Esophagus squamous epithelium (tissue), 5 donors: Measurements from ENCODE around the gene BOD1. TPM values are rescaled to one million over a fixed set of nuclear protein-coding genes. Genes with fewer than 3 reads are reported as not detected.

Experiments
- DNase-seq: peaks from one replicate; lab custom pipeline; 2025; lab: John Stamatoyannopoulos, UW
- H3K27ac ChIP-seq, 4 donors: fragments of 200-600 bp; sonication (generic); one replicate each; pipeline ENCODE4 v1.5.1; 2016 to 2019; ENCODE audit warnings: mild to moderate bottlenecking in 1 of 4
- H3K27me3 ChIP-seq, 4 donors: fragments of 200-600 bp; sonication (generic); 1 replicate in 3 of 4; 2 replicates in 1 of 4; pipeline versions ENCODE4 v1.5.1 to v1.6.0; 2017 to 2021; ENCODE audit warnings: antibody characterized with exemption in 1 of 4
- H3K36me3 ChIP-seq, 3 donors: fragments of 200-600 bp; sonication (generic); one replicate each; pipeline ENCODE4 v1.5.1; 2016 to 2019
- H3K4me1 ChIP-seq, 3 donors: fragments of 200-600 bp; sonication (generic); one replicate each; pipeline ENCODE4 v1.5.1; 2017 to 2019
- H3K4me3 ChIP-seq, 4 donors: fragments of 200-600 bp; sonication (generic); 1 replicate in 3 of 4; 2 replicates in 1 of 4; pipeline ENCODE4 v1.5.1; 2016 to 2019; ENCODE audit warnings: mild to moderate bottlenecking in 2 of 4, moderate library complexity in 1 of 4
- H3K9me3 ChIP-seq, 3 donors: fragments of 200-600 bp; sonication (generic); one replicate each; pipeline ENCODE4 v1.5.1; 2016 to 2019
- CTCF ChIP-seq, 6 experiments: fragments of 450-650 bp in 4 of 6; fragments of 200-600 bp in 2 of 6; sonication (generic) in 2 of 6; IDR thresholded peaks; one replicate each; pipeline ENCODE4 v1.5.1; 2016 to 2019; ENCODE audit warnings: antibody characterized with exemption in 6 of 6, mild to moderate bottlenecking in 4 of 6, moderate library complexity in 4 of 6
- POLR2A ChIP-seq, 4 donors: fragments of 450-650 bp; IDR thresholded peaks; one replicate each; pipeline ENCODE4 v1.6.1; 2017; ENCODE audit warnings: antibody characterized with exemption in 4 of 4, mild to moderate bottlenecking in 4 of 4, moderate library complexity in 3 of 4
- WGBS, 2 donors: methylation state at CpG; one replicate each; pipeline ENCODE4 v1.1.5; 2018; 5-methylcytosine and 5-hydroxymethylcytosine counted together
- intact Hi-C: fragments of 100-400 bp; cut with DNase I; formaldehyde crosslinking; loops from one replicate; pipeline ENCODE4 v1.15.0; 2022
- total RNA-seq, 4 donors: library from RNA; depleted of rRNA; stranded (reverse); fragments of >200 nt; gene quantifications; one replicate each; pipeline ENCODE4 v1.1.0, GENCODE V29; 2016
- donor health status: DM: yes; HTN: yes; CAD: no.

BOD1 gene
- total RNA-seq, 4 donors from 2014 or later, result 13.8 to 43.1 (median 20.2) TPM

- Histone ChIP-seq H3K9me3 (no peaks in the 10 kb centered on the region), H3K4me3 (no peak overlapping the region), H3K36me3 (no peaks in the 10 kb centered on the region), H3K27me3 (no peaks in the 10 kb centered on the region), H3K4me1 (peaks cover 0 to 5% (median 0%) of the 10 kb centered on the region in 3 donors), H3K27ac (no peak overlapping the region)
- intact Hi-C loops, result no loop called here
- WGBS, 2 donors, result 65 to 70% methylated on average over 3 of the region's 3 CpGs
- no peak for TF ChIP-seq CTCF (IDR thresholded peaks at IDR 0.05)
- no peak for TF ChIP-seq POLR2A (IDR thresholded peaks at IDR 0.05)
- no peak for DNase-seq
Measured at GRCh38 chr5:173625261-173625660, 8.8 kb upstream of the BOD1 start.

GRCh38 chr5:173624282-173624681 lies 7.8 kb upstream of the BOD1 start:
- TF ChIP-seq CTCF (IDR thresholded peaks at IDR 0.05), result no peak
- no peak for TF ChIP-seq POLR2A (IDR thresholded peaks at IDR 0.05)
- H3K27me3 ChIP-seq, result no peaks in the 10 kb centered on the region
- no peak for DNase-seq
- H3K9me3 ChIP-seq, result no peaks in the 10 kb centered on the region
- H3K4me3 ChIP-seq, result no peak overlapping the region
- H3K4me1 ChIP-seq, result no peaks in the 10 kb centered on the region
- H3K36me3 ChIP-seq, result no peaks in the 10 kb centered on the region
- no peak overlapping the region for H3K27ac ChIP-seq
- WGBS, 2 donors, result 71 to 85% methylated on average over 4 to 5 of the region's 5 CpGs
- intact Hi-C loops, result no loop called here

- no peaks in the 10 kb centered on the region for H3K36me3 ChIP-seq
- intact Hi-C loops, result no loop called here
- WGBS, 2 donors, result 78 to 100% methylated on average over 1 of the region's 1 CpG
- H3K9me3 ChIP-seq, result no peaks in the 10 kb centered on the region
- H3K27ac ChIP-seq, result no peak overlapping the region
- no peak for DNase-seq
- no peaks in the 10 kb centered on the region for H3K4me1 ChIP-seq
- H3K4me3 ChIP-seq, result no peak overlapping the region
- no peaks in the 10 kb centered on the region for H3K27me3 ChIP-seq
- TF ChIP-seq CTCF (IDR thresholded peaks at IDR 0.05), result no peak
- no peak for TF ChIP-seq POLR2A (IDR thresholded peaks at IDR 0.05)
Measured at GRCh38 chr5:173623789-173624188, 7.3 kb upstream of the BOD1 start.

GRCh38 chr5:173623296-173623771 lies 6.9 kb upstream of the BOD1 start:
- intact Hi-C loops, result no loop called here

More at GRCh38 chr5:173623296-173623771, 6.9 kb upstream of the BOD1 start:
- no peak for TF ChIP-seq POLR2A (IDR thresholded peaks at IDR 0.05)
- TF ChIP-seq CTCF (IDR thresholded peaks at IDR 0.05), result no peak
- DNase-seq, result no peak
- Histone ChIP-seq H3K27me3 (no peaks in the 10 kb centered on the region), H3K4me1 (no peaks in the 10 kb centered on the region), H3K36me3 (no peaks in the 10 kb centered on the region), H3K4me3 (no peak overlapping the region), H3K27ac (no peak overlapping the region), H3K9me3 (no peaks in the 10 kb centered on the region)
- 48 to 75% methylated on average over 7 to 8 of the region's 10 CpGs for WGBS, 2 donors
